NCI-H2196 (cell line): ENCODE data around the gene TP63.

Experiments
- DNase-seq: peaks from one replicate; lab custom pipeline; 2025; ENCODE audit not compliant: unreplicated experiment; lab: John Stamatoyannopoulos, UW

Gene TP63

GRCh38 chr3:189849262-189849661 lies 218.1 kb downstream of the TP63 start:
- DNase-seq, result no peak

- DNase-seq, result no peak
Observed at GRCh38 chr3:189851682-189852081, 220.5 kb downstream of the TP63 start.

- no peak for DNase-seq
Observed at GRCh38 chr3:189853906-189854305, 222.7 kb downstream of the TP63 start.

- no peak for DNase-seq
Observed at GRCh38 chr3:189860296-189860695, 229.1 kb downstream of the TP63 start.

- no peak for DNase-seq
Observed at GRCh38 chr3:189862385-189862998, 231.3 kb downstream of the TP63 start.

GRCh38 chr3:189863031-189863430 lies 231.8 kb downstream of the TP63 start:
- DNase-seq, result no peak

GRCh38 chr3:189868061-189868460 lies 236.9 kb downstream of the TP63 start:
- no peak for DNase-seq

GRCh38 chr3:189869165-189869564 lies 238.0 kb downstream of the TP63 start:
- no peak for DNase-seq

GRCh38 chr3:189871418-189871817 lies 240.2 kb downstream of the TP63 start:
- DNase-seq, result no peak

GRCh38 chr3:189883113-189883753 lies 252.0 kb downstream of the TP63 start:
- DNase-seq, result no peak

GRCh38 chr3:189890496-189890895 lies 259.3 kb downstream of the TP63 start:
- no peak for DNase-seq

GRCh38 chr3:189896533-189896932 lies 265.3 kb downstream of the TP63 start:
- no peak for DNase-seq

- no peak for DNase-seq
Observed at GRCh38 chr3:189897406-189897805, 266.2 kb downstream of the TP63 start.

- no peak for DNase-seq
Observed at GRCh38 chr3:189898559-189899153, 267.5 kb downstream of the TP63 start.

GRCh38 chr3:189899186-189899585 lies 268.0 kb downstream of the TP63 start:
- DNase-seq, result no peak

GRCh38 chr3:189900578-189900977 lies 269.4 kb downstream of the TP63 start:
- DNase-seq, result no peak

- DNase-seq, result no peak
Observed at GRCh38 chr3:189901481-189901880, 270.3 kb downstream of the TP63 start.

GRCh38 chr3:189902230-189903186 lies 271.3 kb downstream of the TP63 start:
- DNase-seq, result no peak

GRCh38 chr3:189903562-189904250 lies 272.5 kb downstream of the TP63 start:
- DNase-seq, result no peak

- no peak for DNase-seq
Observed at GRCh38 chr3:189907803-189908202, 276.6 kb downstream of the TP63 start.

- DNase-seq, result no peak
Observed at GRCh38 chr3:189908646-189909045, 277.5 kb downstream of the TP63 start.
